Endothelial cell of umbilical vein (primary cell): ENCODE results near the gene PAX8. TPM values are rescaled to one million over a fixed set of nuclear protein-coding genes. Genes with fewer than 3 reads are reported as not detected.

ENCODE experiments used
- BruUV-seq: library from RNA; stranded (reverse); fragments of 400-500 nt; replicated peaks from 2 replicates; lab custom pipeline; 2021; lab: Mats Ljungman, UMichigan
- CTCF ChIA-PET: fragments of 300-600, 350-600 bp; sonication (Branson Sonifier 250); formaldehyde crosslinking; loops from one replicate; lab custom pipeline; 2021; ENCODE audit warnings: antibody characterized with exemption, inconsistent platforms; lab: Charles Lee
- POLR2A ChIA-PET: fragments of 300-600, 350-600 bp; sonication (Branson Sonifier 250); formaldehyde crosslinking; loops from one replicate; lab custom pipeline; 2021; ENCODE audit warnings: antibody characterized with exemption, inconsistent platforms; lab: Charles Lee
- DNase-seq: peaks from one replicate; pipeline ENCODE4 v3.0.0-alpha.2; 2011; ENCODE audit warnings: low read depth, low spot score
- FAIRE-seq: peaks from 2 replicates; lab custom pipeline; 2011; peaks lifted over from hg19 to GRCh38; lab: Jason Lieb, UNC
- H2AFZ ChIP-seq: 2 replicates; pipeline ENCODE4 v1.6.0; 2012; ENCODE audit warnings: low read depth, low read length, control low read depth, inconsistent platforms
- H3K27ac ChIP-seq: 2 replicates; pipeline ENCODE4 v1.5.1; 2011; ENCODE audit warnings: low read depth, mild to moderate bottlenecking, control low read depth, low read length, moderate library complexity; ENCODE audit not compliant: insufficient read depth
- H3K27me3 ChIP-seq, 2 experiments: 2 replicates each; pipeline versions ENCODE4 v1.6.0 to v1.6.1; 2011; ENCODE audit warnings: low read length in 2 of 2, mixed read lengths in 1 of 2; ENCODE audit not compliant: control insufficient read depth in 2 of 2, insufficient read depth in 2 of 2
- H3K36me3 ChIP-seq, 2 experiments: 2 replicates in 1 of 2; 3 replicates in 1 of 2; pipeline ENCODE4 v1.5.1; 2011; ENCODE audit warnings: low read length in 2 of 2, mild to moderate bottlenecking in 1 of 2, moderate library complexity in 1 of 2; ENCODE audit not compliant: control insufficient read depth in 2 of 2, insufficient read depth in 2 of 2; ENCODE audit errors: extremely low read depth in 1 of 2
- H3K4me1 ChIP-seq: 3 replicates; pipeline ENCODE4 v1.5.1; 2011; ENCODE audit warnings: mild to moderate bottlenecking, low read length; ENCODE audit not compliant: control insufficient read depth, insufficient read depth; ENCODE audit errors: extremely low read depth
- H3K4me2 ChIP-seq: 2 replicates; pipeline ENCODE4 v1.6.1; 2011; ENCODE audit warnings: low read length, control low read depth, mixed read lengths; ENCODE audit not compliant: insufficient read depth
- H3K4me3 ChIP-seq, 3 experiments: fragments of 200-600 bp in 1 of 3; sonication (generic), shearing (Covaris generic) in 1 of 3; replicated peaks in 1 of 3; 2 replicates each; pipeline ENCODE4 v1.5.1; 2011 to 2016; ENCODE audit warnings: control low read depth in 3 of 3, low read length in 3 of 3, mild to moderate bottlenecking in 2 of 3, inconsistent platforms in 1 of 3, low read depth in 1 of 3, moderate library complexity in 1 of 3; ENCODE audit not compliant: insufficient read depth in 1 of 3
- H3K79me2 ChIP-seq: 2 replicates; pipeline ENCODE4 v1.6.0; 2012; ENCODE audit warnings: low read length, inconsistent platforms; ENCODE audit not compliant: control insufficient read depth, insufficient read depth
- H3K9ac ChIP-seq: replicated peaks from 2 replicates; pipeline ENCODE3; 2011; ENCODE audit warnings: low read length, control low read depth; ENCODE audit not compliant: insufficient read depth; ENCODE audit errors: extremely low read depth
- H3K9me1 ChIP-seq: replicated peaks from 3 replicates; pipeline ENCODE4 v1.6.0; 2011; ENCODE audit warnings: mild to moderate bottlenecking, low read length; ENCODE audit not compliant: control insufficient read depth, insufficient read depth; ENCODE audit errors: extremely low read depth
- H3K9me3 ChIP-seq: replicated peaks from 2 replicates; pipeline ENCODE4 v1.5.1; 2012; ENCODE audit warnings: low read length, inconsistent platforms; ENCODE audit not compliant: control insufficient read depth, insufficient read depth
- H4K20me1 ChIP-seq: replicated peaks from 2 replicates; pipeline ENCODE3; 2011; ENCODE audit warnings: mild to moderate bottlenecking, low read length; ENCODE audit not compliant: control insufficient read depth, insufficient read depth; ENCODE audit errors: extremely low read depth
- EZH2 ChIP-seq: IDR thresholded peaks from 2 replicates; pipeline ENCODE4 v1.6.1; 2012; ENCODE audit warnings: borderline replicate concordance, low read depth, mild to moderate bottlenecking, moderate library complexity, low read length, inconsistent platforms; ENCODE audit not compliant: severe bottlenecking
- FOS ChIP-seq: IDR thresholded peaks from 2 replicates; pipeline ENCODE4 v1.6.1; 2011; ENCODE audit warnings: mild to moderate bottlenecking, low read length, moderate library complexity, borderline replicate concordance; ENCODE audit not compliant: insufficient read depth
- GATA2 ChIP-seq: IDR thresholded peaks from 2 replicates; pipeline ENCODE4 v1.7.0; 2011; ENCODE audit warnings: low read depth, mild to moderate bottlenecking, moderate library complexity, mixed read lengths, low read length; ENCODE audit not compliant: insufficient read length, insufficient read depth
- JUN ChIP-seq: IDR thresholded peaks from 2 replicates; pipeline ENCODE4 v1.6.1; 2011; ENCODE audit warnings: borderline replicate concordance, low read depth; ENCODE audit not compliant: insufficient read length, insufficient read depth
- MYC ChIP-seq: IDR thresholded peaks from one replicate; pipeline ENCODE4 v1.6.1; 2011; ENCODE audit warnings: mild to moderate bottlenecking, low read depth, low read length
- POLR2A ChIP-seq: IDR thresholded peaks from 2 replicates; pipeline ENCODE4 v1.6.1; 2012; ENCODE audit warnings: low read depth, mild to moderate bottlenecking, control low read depth, low read length
- POLR2AphosphoS5 ChIP-seq: IDR thresholded peaks from 2 replicates; pipeline ENCODE4 v1.6.1; 2012; ENCODE audit warnings: low read depth, mild to moderate bottlenecking, control low read depth, low read length, moderate library complexity; ENCODE audit not compliant: insufficient read depth
- dilution Hi-C: fragments of 300-500 bp; cut with MboI; formaldehyde crosslinking; loops from one replicate; pipeline ENCODE4 v1.15.0; 2019; ENCODE audit warnings: low sequenced_read_pairs; ENCODE audit not compliant: extremely low pct_ligation_motif_present
- intact Hi-C: fragments of 100-400 bp; cut with micrococcal nuclease; formaldehyde crosslinking; loops from one replicate; pipeline ENCODE4 v1.10.0; 2022
- polyA plus RNA-seq, 4 experiments: library from polyadenylated mRNA; depleted of rRNA in 3 of 4; stranded (reverse) in 3 of 4; unstranded in 1 of 4; fragments of >200 nt; gene quantifications; 2 replicates each; pipeline versions ENCODE4 v1.2.1 to v1.2.3, GENCODE V29; 2011 to 2012; ENCODE audit warnings: missing spikeins in 1 of 4
- total RNA-seq: library from RNA; stranded (reverse); gene quantifications from 2 replicates; pipeline ENCODE4 v1.2.3, GENCODE V29; 2021
- TF ChIP-seq, protein P1 (sequence below), 2 donors: IDR thresholded peaks; 1 replicate in 1 of 2; 2 replicates in 1 of 2; pipeline ENCODE4 v1.5.1; 2011; ENCODE audit warnings: low read length in 2 of 2, mild to moderate bottlenecking in 2 of 2, moderate library complexity in 2 of 2, control low read depth in 1 of 2, inconsistent platforms in 1 of 2, low read depth in 1 of 2; ENCODE audit not compliant: insufficient read depth in 1 of 2; ENCODE audit errors: extremely low read depth in 1 of 2
- TF ChIP-seq, protein P2 (sequence below): IDR thresholded peaks from 2 replicates; pipeline ENCODE4 v1.6.1; 2011; ENCODE audit not compliant: insufficient read depth, insufficient read length

Gene PAX8
- total and polyA plus RNA-seq, 2 donors (not counting 3 experiments of a cell fraction or from before 2014, with no cell fraction given), result 0.22 to 0.62 TPM

DNA sequence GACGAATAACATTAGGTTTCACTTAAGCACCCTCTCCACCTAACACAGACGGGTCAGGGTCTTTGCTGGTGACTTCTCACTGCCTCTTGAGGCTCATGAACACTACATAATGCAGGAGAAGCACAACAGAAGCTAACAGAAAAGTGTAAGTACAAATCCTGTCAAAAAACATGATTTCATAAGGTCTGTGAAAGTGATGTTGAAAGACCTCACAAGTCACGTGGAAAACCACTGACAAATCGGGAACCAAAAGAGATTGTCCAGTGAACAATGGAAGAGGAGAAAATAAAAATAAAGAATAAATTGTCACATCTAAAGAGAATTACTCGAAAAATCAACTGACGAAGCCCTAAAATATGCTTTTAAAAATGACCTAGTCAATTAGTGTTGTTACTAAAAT, 91.0 kb downstream of the PAX8 start:
- DNase-seq (no peak), FAIRE-seq (no peak)
- H3K4me2 ChIP-seq, result no peak overlapping the region
- no peaks in the 10 kb centered on the region for H3K36me3 ChIP-seq
- no peak overlapping the region for H3K27ac ChIP-seq
- intact Hi-C loops (no loop called here), dilution Hi-C loops (no loop called here)
- H3K4me3 ChIP-seq, result no peak overlapping the region
- H3K9ac ChIP-seq, result no peak overlapping the region
- peaks cover 2% of the 10 kb centered on the region in 2 experiments for H3K27me3 ChIP-seq
- TF ChIP-seq JUN, result no peak
- TF ChIP-seq, protein P1, sequence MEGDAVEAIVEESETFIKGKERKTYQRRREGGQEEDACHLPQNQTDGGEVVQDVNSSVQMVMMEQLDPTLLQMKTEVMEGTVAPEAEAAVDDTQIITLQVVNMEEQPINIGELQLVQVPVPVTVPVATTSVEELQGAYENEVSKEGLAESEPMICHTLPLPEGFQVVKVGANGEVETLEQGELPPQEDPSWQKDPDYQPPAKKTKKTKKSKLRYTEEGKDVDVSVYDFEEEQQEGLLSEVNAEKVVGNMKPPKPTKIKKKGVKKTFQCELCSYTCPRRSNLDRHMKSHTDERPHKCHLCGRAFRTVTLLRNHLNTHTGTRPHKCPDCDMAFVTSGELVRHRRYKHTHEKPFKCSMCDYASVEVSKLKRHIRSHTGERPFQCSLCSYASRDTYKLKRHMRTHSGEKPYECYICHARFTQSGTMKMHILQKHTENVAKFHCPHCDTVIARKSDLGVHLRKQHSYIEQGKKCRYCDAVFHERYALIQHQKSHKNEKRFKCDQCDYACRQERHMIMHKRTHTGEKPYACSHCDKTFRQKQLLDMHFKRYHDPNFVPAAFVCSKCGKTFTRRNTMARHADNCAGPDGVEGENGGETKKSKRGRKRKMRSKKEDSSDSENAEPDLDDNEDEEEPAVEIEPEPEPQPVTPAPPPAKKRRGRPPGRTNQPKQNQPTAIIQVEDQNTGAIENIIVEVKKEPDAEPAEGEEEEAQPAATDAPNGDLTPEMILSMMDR (IDR thresholded peaks at IDR 0.05; ENCODE audit: extremely low read depth in 1 of 2, insufficient read depth in 1 of 2, low read depth in 1 of 2, low read length in 2 of 2), result no peak
- TF ChIP-seq FOS, result no peak
- no TSS peak for BruUV-seq
- no peaks in the 10 kb centered on the region for H3K79me2 ChIP-seq
- H3K9me3 ChIP-seq, result no peaks in the 10 kb centered on the region
- H2AFZ ChIP-seq, result no peak overlapping the region
- CTCF ChIA-PET, result interaction anchor here (1.8 kb wide), 1 partner anchor 11 kb away, joined by 5 read pairs; no protein-coding TSS in a partner anchor
- no peaks in the 10 kb centered on the region for H3K9me1 ChIP-seq
- POLR2A ChIA-PET, result no interaction called here
- H4K20me1 ChIP-seq, result no peaks in the 10 kb centered on the region
- no peaks in the 10 kb centered on the region for H3K4me1 ChIP-seq

DNA sequence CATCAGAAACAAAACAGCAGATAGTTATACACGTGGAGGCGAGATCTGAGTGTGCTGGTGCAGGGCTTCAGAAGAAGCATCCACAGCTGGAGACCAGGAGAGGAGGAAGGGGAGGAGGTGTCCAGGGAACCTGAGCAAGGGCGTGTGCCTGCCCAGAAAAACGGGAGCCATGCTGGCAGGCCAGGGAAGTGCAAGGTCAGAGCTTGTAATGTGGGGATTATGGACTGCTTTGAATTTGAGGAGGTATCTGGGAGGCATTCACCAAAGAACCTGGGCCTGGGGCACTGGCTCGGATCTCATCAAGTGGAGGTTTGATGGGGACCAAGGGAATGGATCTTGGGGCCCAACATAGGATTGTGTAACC, 92.3 kb downstream of the PAX8 start:
- FAIRE-seq (no peak), DNase-seq (no peak)
- intact Hi-C loops, result no loop called here
- Histone ChIP-seq H3K79me2 (no peaks in the 10 kb centered on the region), H4K20me1 (no peaks in the 10 kb centered on the region), H3K9me3 (no peaks in the 10 kb centered on the region), H3K9me1 (no peaks in the 10 kb centered on the region), H3K27ac (no peak overlapping the region), H2AFZ (no peak overlapping the region), H3K4me1 (no peaks in the 10 kb centered on the region), H3K36me3 (no peaks in the 10 kb centered on the region), H3K4me3 (no peak overlapping the region), H3K9ac (no peak overlapping the region), H3K27me3 (peaks cover 2% of the 10 kb centered on the region in 2 experiments), H3K4me2 (no peak overlapping the region)
- TF ChIP-seq, protein P1 (IDR thresholded peaks at IDR 0.05; ENCODE audit: extremely low read depth in 1 of 2, insufficient read depth in 1 of 2, low read depth in 1 of 2, low read length in 2 of 2), result no peak
- TF ChIP-seq EZH2, result no peak
- TF ChIP-seq GATA2, result no peak
- TF ChIP-seq POLR2AphosphoS5, result no peak
- TF ChIP-seq, protein P2, sequence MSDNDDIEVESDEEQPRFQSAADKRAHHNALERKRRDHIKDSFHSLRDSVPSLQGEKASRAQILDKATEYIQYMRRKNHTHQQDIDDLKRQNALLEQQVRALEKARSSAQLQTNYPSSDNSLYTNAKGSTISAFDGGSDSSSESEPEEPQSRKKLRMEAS, result no peak
- no peak for TF ChIP-seq FOS
- TF ChIP-seq MYC, result no peak
- TF ChIP-seq POLR2A, result no peak
- TF ChIP-seq JUN, result no peak
- ChIA-PET CTCF (interaction anchor here (1.0 kb wide), 1 partner anchor 12 kb away, joined by 4 read pairs; no protein-coding TSS in a partner anchor), POLR2A (no interaction called here)
- no TSS peak for BruUV-seq
- dilution Hi-C loops, result no loop called here
